Left ventricle myocardium inferior (tissue), 1 donor: Measurements from ENCODE around the gene PTGER4. TPM values are rescaled to one million over a fixed set of nuclear protein-coding genes. Genes with fewer than 3 reads are reported as not detected.
"Not testable (repeated sequence)": the region's sequence is repeated elsewhere in the genome, so short reads cannot be mapped to it uniquely, and the experiment has no call there.

Experiments
- DNase-seq: peaks from one replicate; pipeline ENCODE4 v3.0.0-alpha.2; 2020
- H3K27ac ChIP-seq: fragments of 200-600 bp; replicated peaks from 2 replicates; pipeline ENCODE4 v1.8.0; 2021
- H3K27me3 ChIP-seq: fragments of 200-600 bp; 2 replicates; pipeline ENCODE4 v1.8.0; 2021; ENCODE audit warnings: low read depth
- H3K36me3 ChIP-seq: fragments of 200-600 bp; 2 replicates; pipeline ENCODE4 v1.8.0; 2021
- H3K4me1 ChIP-seq: fragments of 200-600 bp; 2 replicates; pipeline ENCODE4 v1.8.0; 2021
- H3K4me3 ChIP-seq: fragments of 200-600 bp; 2 replicates; pipeline ENCODE4 v1.8.0; 2021; ENCODE audit warnings: mild to moderate bottlenecking, moderate library complexity
- H3K9me3 ChIP-seq: fragments of 200-600 bp; replicated peaks from 2 replicates; pipeline ENCODE4 v1.8.0; 2021
- intact Hi-C: fragments of 100-400 bp; cut with micrococcal nuclease; formaldehyde crosslinking; loops from one replicate; pipeline ENCODE4 v1.11.0; 2022
- total RNA-seq: library from RNA; stranded (reverse); fragmentation: NEBNext Ultra II Directional; extraction: Animal tissue kit (Norgen Biotek cat#: 25700); gene quantifications from one replicate; pipeline ENCODE4 v1.2.1, GENCODE V29; 2021
- TF ChIP-seq, protein P1 (sequence below): fragments of 200-600 bp; IDR thresholded peaks from 2 replicates; pipeline ENCODE4 v1.8.0; 2021; ENCODE audit warnings: antibody characterized with exemption, mild to moderate bottlenecking, borderline replicate concordance
- donor health status: DM: no; HTN: yes; CAD: no; lungs with severe emphysema.

The PTGER4 gene
- total RNA-seq, 1 donor from 2014 or later, result 6.2 TPM

DNA sequence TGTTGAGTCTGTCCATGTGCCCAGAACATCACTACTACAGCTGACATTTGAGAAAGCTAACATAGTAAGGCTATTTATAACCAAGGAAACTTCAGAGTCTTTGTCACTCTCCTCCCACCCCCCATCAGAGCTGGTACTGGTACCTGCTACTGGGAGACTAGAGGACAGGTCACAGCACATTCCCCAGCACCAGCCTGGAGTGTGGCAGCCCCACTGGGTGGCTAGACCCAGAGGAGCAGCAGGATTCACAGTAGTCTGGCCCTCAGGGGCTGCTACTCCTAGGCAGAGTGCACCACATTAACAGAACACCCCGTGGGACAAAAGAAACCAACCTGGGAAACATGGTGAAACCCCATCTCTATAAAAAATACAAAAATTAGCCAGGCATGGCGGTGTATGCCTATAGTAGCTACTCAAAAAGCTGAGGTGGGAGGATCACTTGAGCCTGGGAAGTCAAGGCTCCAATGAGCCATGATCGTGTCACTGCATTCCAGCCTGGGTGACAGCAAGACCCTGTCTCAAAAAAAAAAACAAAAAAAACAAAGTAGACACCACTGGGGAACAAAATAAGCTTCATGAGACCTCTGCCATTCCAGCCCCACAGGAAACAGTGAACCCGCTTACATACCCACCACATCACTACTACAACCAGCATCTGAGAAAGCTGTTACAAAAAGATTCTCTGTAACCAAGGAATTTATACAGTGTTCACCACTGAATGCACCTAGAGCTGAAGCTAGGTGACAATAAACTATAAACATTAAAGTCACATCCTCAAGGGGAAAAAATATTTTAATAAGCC lies 26.3 kb upstream of the PTGER4 start:
- Histone ChIP-seq H3K4me1 (peaks cover 3% of the 10 kb centered on the region), H3K4me3 (no peak overlapping the region), H3K9me3 (no peaks in the 10 kb centered on the region), H3K27ac (no peak overlapping the region), H3K36me3 (no peaks in the 10 kb centered on the region), H3K27me3 (no peaks in the 10 kb centered on the region)
- intact Hi-C loops, result no loop called here
- TF ChIP-seq, protein P1, sequence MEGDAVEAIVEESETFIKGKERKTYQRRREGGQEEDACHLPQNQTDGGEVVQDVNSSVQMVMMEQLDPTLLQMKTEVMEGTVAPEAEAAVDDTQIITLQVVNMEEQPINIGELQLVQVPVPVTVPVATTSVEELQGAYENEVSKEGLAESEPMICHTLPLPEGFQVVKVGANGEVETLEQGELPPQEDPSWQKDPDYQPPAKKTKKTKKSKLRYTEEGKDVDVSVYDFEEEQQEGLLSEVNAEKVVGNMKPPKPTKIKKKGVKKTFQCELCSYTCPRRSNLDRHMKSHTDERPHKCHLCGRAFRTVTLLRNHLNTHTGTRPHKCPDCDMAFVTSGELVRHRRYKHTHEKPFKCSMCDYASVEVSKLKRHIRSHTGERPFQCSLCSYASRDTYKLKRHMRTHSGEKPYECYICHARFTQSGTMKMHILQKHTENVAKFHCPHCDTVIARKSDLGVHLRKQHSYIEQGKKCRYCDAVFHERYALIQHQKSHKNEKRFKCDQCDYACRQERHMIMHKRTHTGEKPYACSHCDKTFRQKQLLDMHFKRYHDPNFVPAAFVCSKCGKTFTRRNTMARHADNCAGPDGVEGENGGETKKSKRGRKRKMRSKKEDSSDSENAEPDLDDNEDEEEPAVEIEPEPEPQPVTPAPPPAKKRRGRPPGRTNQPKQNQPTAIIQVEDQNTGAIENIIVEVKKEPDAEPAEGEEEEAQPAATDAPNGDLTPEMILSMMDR, result no peak
- DNase-seq, result no peak

DNA sequence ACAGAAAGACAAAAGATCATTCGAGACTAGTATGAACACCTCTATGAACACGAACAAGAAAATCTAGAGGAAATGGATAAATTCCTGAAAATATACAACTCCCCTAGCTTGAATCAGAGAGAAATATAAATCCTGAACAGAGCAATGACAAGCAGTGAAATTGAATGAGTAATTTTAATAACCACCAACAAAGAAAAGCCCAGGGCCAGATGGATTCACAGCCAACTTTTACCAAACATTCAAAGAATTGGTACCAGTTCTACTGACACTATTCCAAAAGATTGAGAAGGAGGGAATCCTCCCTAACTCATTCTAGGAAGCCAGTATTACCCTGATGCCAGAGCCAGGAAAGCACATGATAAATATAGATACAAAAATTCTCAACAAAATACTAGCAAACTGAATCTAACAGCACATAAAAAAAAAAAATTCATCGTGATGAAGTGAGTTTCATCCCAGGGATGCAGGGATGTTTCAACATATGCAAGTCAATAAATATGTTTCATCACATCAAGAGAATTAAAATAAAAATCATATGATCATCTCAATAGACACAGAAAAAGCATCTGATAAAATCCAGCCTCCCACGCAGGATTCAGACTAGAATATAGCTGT lies 25.2 kb upstream of the PTGER4 start:
- Histone ChIP-seq H3K4me1 (peaks cover 3% of the 10 kb centered on the region), H3K27me3 (no peaks in the 10 kb centered on the region), H3K9me3 (no peaks in the 10 kb centered on the region), H3K36me3 (no peaks in the 10 kb centered on the region), H3K27ac (no peak overlapping the region), H3K4me3 (no peak overlapping the region)
- no peak for DNase-seq
- TF ChIP-seq, protein P1, result no peak
- intact Hi-C loops, result no loop called here

DNA sequence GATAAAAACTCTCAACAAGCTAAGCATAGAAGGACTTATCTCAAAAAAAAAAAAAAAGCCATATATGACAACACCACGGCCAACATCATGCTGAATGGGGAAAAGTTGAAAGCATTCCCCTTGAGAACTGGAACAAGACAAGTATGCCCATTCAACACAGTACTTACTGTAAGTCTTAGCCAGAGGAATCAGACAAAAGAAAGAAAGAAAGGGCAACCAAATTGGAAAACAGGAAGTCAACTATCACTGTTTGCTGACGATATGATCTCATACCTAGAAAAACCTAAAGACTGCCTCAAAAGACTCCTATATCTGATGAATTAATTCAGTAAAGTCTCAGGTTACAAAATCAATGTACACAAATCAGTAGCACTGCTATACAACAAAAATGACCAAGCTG lies 24.6 kb upstream of the PTGER4 start:
- Histone ChIP-seq H3K4me3 (no peak overlapping the region), H3K4me1 (peaks cover 3% of the 10 kb centered on the region), H3K27me3 (no peaks in the 10 kb centered on the region), H3K36me3 (no peaks in the 10 kb centered on the region), H3K27ac (no peak overlapping the region), H3K9me3 (no peaks in the 10 kb centered on the region)
- TF ChIP-seq, protein P1, result no peak
- no peak for DNase-seq
- intact Hi-C loops, result no loop called here

DNA sequence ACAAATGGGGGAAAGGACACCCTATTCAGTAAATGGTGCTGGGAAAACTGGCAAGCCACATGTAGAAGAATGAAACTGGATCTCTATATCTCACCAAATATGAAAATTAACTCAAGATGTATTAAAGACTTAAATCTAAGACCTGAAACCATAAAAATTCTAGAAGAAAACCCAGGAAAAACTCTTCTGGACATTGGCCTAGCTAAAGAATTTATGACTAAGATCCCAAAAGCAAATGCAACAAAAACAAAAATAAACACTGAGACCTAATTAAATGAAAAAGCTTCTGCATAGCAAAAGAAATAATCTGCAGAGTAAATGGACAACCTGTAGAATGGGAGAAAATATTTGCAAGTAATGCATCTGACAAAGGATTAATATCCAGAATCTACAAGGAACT lies 23.6 kb upstream of the PTGER4 start:
- DNase-seq, H3K4me1 ChIP-seq, intact Hi-C loops: not testable (repeated sequence)

DNA sequence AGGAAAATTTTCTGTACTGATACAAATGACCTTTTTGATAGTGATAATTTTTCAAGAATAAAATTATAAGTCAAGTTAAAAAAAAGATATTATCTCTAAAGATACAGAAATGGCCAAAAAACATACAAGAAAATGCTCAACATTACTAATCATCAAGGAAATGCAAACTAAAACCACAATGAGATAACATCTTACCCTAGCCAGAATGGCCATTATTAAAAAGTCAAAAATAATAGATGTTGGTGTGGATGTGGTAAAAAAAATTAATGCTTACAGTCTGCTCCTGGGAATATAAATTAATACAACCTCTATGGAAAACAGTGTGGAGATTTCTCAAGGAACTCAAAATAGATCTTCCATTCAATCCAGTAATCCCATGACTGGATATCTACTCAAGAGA lies 22.9 kb upstream of the PTGER4 start:
- TF ChIP-seq, protein P1, result no peak
- DNase-seq, result no peak
- Histone ChIP-seq H3K4me3 (no peak overlapping the region), H3K9me3 (no peaks in the 10 kb centered on the region), H3K4me1 (peaks cover 3% of the 10 kb centered on the region), H3K36me3 (no peaks in the 10 kb centered on the region), H3K27ac (no peak overlapping the region), H3K27me3 (no peaks in the 10 kb centered on the region)
- intact Hi-C loops, result no loop called here

More for the DNA sequence above, 23.6 kb upstream of the PTGER4 start:
- not testable (repeated sequence) for H3K27ac ChIP-seq, H3K36me3 ChIP-seq, H3K9me3 ChIP-seq, H3K4me3 ChIP-seq, H3K27me3 ChIP-seq

DNA sequence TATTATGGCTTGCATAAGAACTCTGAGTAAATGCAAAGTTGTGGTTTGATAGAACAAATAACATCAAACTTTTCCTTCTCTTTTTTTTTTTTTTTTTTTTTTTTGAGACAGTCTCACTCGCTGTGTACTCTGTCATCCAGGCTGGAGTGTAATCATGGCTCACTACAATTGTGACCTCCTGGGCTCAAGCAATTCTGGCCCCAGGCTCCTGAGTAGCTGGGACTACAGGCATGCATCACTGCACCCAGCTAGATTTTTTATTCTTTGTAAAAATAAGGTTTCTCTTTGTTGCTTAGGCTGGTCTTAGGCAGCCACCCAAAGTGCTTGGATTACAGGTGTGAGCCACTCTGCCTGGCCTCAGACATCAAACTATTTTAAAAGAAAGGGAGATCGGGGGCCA lies 19.0 kb upstream of the PTGER4 start:
- DNase-seq, result no peak
- Histone ChIP-seq H3K27ac (no peak overlapping the region), H3K4me3 (no peak overlapping the region)

More for the DNA sequence above, 19.0 kb upstream of the PTGER4 start:
- Histone ChIP-seq H3K9me3 (no peaks in the 10 kb centered on the region), H3K4me1 (no peaks in the 10 kb centered on the region), H3K36me3 (no peaks in the 10 kb centered on the region), H3K27me3 (no peaks in the 10 kb centered on the region)
- TF ChIP-seq, protein P1, result no peak
- intact Hi-C loops, result no loop called here
